Measurements from ENCODE around the gene TMEM128. TPM values are rescaled to one million over a fixed set of nuclear protein-coding genes. Genes with fewer than 3 reads are reported as not detected.
"Not testable (repeated sequence)": the region's sequence is repeated elsewhere in the genome, so short reads cannot be mapped to it uniquely, and the experiment has no call there.

Gene TMEM128
- total RNA-seq, 1 donor from 2014 or later = 20.0 TPM

DNA sequence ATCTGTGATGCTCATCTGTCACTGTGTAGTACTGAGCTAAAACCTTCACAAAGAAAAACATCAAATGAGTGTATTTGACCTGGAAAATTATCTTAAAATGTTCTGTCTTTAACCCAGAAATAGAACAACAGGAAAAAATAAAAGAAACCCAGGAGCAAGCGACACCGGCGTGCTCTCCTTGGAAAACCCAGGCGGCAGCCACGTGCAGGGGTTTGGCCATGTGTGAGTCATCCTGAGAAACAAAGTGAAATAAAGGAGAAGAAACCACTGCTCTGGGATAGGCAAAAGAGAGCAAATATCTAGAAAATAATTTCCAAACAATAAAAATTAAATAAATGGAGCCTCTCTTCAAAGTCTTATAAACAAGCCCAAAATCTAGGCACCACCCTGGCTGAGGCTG is 20.0 kb upstream of the TMEM128 start:
- DNase-seq (ENCODE audit: low read depth) = no peak
- Histone ChIP-seq H3K27me3 (ENCODE audit: control insufficient read depth, insufficient read depth, low read length) (no peaks in the 10 kb centered on the region), H3K36me3 (ENCODE audit: control insufficient read depth, insufficient read depth, low read length) (peaks cover 1% of the 10 kb centered on the region), H3K4me3 (ENCODE audit: low read depth, low read length) (no peak overlapping the region)
- TF ChIP-seq, protein P1, sequence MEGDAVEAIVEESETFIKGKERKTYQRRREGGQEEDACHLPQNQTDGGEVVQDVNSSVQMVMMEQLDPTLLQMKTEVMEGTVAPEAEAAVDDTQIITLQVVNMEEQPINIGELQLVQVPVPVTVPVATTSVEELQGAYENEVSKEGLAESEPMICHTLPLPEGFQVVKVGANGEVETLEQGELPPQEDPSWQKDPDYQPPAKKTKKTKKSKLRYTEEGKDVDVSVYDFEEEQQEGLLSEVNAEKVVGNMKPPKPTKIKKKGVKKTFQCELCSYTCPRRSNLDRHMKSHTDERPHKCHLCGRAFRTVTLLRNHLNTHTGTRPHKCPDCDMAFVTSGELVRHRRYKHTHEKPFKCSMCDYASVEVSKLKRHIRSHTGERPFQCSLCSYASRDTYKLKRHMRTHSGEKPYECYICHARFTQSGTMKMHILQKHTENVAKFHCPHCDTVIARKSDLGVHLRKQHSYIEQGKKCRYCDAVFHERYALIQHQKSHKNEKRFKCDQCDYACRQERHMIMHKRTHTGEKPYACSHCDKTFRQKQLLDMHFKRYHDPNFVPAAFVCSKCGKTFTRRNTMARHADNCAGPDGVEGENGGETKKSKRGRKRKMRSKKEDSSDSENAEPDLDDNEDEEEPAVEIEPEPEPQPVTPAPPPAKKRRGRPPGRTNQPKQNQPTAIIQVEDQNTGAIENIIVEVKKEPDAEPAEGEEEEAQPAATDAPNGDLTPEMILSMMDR (IDR thresholded peaks at IDR 0.05; ENCODE audit: insufficient read depth, low read length, severe bottlenecking) = no peak
- FAIRE-seq = no peak

DNA sequence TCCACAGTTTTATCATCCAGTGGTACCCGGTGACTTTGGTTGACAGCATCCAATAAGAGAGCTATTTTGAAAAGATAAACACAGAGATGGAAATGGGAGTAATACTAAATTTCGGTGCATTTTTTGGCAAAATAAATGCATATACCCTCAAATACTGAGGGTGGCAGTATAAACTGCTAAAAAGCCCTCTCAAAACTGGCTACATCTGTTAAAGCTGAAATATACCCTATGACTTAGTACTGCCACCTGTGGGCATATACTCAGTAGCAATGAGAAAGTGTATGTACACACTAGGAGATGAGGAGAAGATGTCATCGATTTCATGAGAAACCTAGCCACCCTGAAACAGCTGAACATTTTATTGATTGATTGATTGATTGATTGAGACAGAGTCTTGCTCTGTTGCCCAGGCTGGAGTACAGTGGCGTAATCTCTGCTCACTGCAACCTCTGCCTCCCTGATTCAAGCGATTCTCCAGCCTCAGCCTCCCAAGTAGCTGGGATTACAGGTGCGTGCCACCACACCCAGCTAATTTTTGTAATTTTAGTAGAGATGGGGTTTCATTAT is 12.2 kb upstream of the TMEM128 start:
- H3K36me3 ChIP-seq (ENCODE audit: control insufficient read depth, insufficient read depth, low read length) = no peaks in the 10 kb centered on the region
- no peaks in the 10 kb centered on the region for H3K27me3 ChIP-seq (ENCODE audit: control insufficient read depth, insufficient read depth, low read length)
- no peak for FAIRE-seq
- TF ChIP-seq, protein P1 (IDR thresholded peaks at IDR 0.05; ENCODE audit: insufficient read depth, low read length, severe bottlenecking) = peak; percentile 19
- H3K4me3 ChIP-seq (ENCODE audit: low read depth, low read length) = no peak overlapping the region
- DNase-seq (ENCODE audit: low read depth) = peak; percentile 72

DNA sequence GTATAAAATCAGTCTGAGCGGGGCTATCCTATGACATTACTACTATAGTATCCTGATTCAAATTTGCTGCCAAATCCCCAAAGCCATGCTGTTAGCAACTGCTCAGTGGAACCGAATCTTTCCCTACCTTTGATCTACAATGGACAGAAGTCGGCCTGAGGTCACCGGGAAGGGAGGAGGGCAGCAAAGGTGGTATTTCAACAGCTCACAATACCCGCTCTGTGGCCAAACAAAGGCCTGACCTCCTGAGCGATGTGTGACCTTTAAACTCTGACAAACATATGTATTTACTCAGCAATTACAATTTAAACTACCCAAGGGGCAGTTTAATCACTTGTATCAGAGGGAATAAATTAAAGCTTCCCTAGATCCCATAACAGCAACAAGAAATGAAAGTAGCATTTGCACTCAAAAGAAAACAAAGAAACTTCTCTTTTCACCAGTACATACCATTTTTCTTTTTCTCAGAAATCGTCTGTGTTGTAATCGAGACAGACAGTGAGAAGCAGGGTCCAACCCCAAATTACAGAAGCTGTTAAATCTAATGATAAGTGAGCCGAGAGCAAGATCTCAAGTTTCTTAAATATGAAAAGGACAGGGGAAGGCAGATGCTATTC is 11.6 kb upstream of the TMEM128 start:
- H3K36me3 ChIP-seq (ENCODE audit: control insufficient read depth, insufficient read depth, low read length) = no peaks in the 10 kb centered on the region
- H3K4me3 ChIP-seq (ENCODE audit: low read depth, low read length) = no peak overlapping the region
- TF ChIP-seq, protein P1 (IDR thresholded peaks at IDR 0.05; ENCODE audit: insufficient read depth, low read length, severe bottlenecking) = no peak
- H3K27me3 ChIP-seq (ENCODE audit: control insufficient read depth, insufficient read depth, low read length) = no peaks in the 10 kb centered on the region
- no peak for DNase-seq (ENCODE audit: low read depth)
- FAIRE-seq = no peak

DNA sequence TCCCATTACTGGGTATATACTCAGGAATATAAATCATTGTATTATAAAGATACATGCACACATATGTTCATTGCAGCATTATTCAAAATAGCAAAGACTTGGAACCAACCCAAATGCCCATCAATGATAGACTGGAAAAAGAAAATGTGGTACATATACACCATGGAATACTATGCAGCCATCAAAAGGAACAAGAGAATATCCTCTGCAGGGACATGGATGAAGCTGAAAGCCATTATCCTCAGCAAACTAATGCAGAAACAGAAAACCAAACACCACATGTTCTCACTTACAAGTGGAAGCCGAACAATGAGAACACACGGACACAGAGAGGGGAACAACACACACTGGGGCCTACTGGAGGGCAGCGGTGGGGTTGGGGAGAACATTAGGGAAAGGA is 9.7 kb upstream of the TMEM128 start:
- not testable (repeated sequence) for DNase-seq (ENCODE audit: low read depth); FAIRE-seq; H3K27me3 ChIP-seq (ENCODE audit: control insufficient read depth, insufficient read depth, low read length); H3K36me3 ChIP-seq (ENCODE audit: control insufficient read depth, insufficient read depth, low read length); H3K4me3 ChIP-seq (ENCODE audit: low read depth, low read length)

DNA sequence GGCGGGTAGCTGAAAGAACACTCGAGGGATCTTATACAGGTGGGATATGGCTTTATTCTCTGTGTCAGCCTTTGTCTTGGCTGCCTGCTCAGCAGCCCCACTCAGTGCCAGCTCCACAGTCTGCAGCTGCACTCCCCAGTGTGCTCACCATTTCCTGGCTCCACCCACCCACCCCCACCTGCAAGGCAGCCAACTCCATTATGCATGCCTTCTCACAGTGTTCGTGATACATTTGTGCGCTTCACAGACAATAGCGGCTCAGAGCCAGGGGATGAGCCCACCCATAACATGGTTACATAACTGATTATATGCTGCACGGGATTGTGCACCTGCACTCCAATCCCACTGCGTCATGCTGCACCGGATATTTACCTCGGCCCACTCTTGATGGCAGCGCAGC is 8.8 kb upstream of the TMEM128 start:
- DNase-seq (ENCODE audit: low read depth) = no peak
- H3K4me3 ChIP-seq (ENCODE audit: low read depth, low read length) = no peak overlapping the region

DNA sequence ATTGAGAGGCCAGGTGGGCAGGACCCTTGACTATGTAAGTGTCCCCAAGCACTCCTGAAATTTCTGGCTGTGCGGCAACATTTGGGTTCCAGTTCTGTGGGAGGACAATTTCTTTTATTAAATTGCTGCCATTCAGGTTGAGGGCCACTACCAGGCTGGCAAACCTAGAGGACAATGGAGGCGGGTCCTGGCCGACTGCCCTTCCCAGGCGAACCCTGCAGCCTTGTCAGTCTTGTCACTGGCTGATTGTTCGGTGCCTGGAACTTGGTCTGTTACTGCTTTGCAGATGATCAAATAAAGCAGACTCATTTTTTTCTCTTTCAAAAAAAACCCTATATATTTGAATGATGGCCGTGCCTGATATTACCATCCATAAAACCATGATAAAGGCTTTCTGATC is 6.6 kb upstream of the TMEM128 start:
- H3K27me3 ChIP-seq (ENCODE audit: control insufficient read depth, insufficient read depth, low read length) = no peaks in the 10 kb centered on the region
- H3K36me3 ChIP-seq (ENCODE audit: control insufficient read depth, insufficient read depth, low read length) = no peaks in the 10 kb centered on the region
- no peak for FAIRE-seq
- TF ChIP-seq, protein P1 (IDR thresholded peaks at IDR 0.05; ENCODE audit: insufficient read depth, low read length, severe bottlenecking) = no peak
- DNase-seq (ENCODE audit: low read depth) = no peak
- H3K4me3 ChIP-seq (ENCODE audit: low read depth, low read length) = no peak overlapping the region

More for the DNA sequence above, 8.8 kb upstream of the TMEM128 start:
- no peaks in the 10 kb centered on the region for H3K27me3 ChIP-seq (ENCODE audit: control insufficient read depth, insufficient read depth, low read length)
- FAIRE-seq = no peak
- TF ChIP-seq, protein P1 (IDR thresholded peaks at IDR 0.05; ENCODE audit: insufficient read depth, low read length, severe bottlenecking) = no peak
- no peaks in the 10 kb centered on the region for H3K36me3 ChIP-seq (ENCODE audit: control insufficient read depth, insufficient read depth, low read length)

Measured in bronchial epithelial cell (primary cell).